Esophagus muscularis mucosa (tissue), 4 donors: Measurements from ENCODE around the gene PROZ. TPM values are rescaled to one million over a fixed set of nuclear protein-coding genes. Genes with fewer than 3 reads are reported as not detected.

Experiments used
- DNase-seq: peaks from one replicate; pipeline ENCODE4 v3.0.0-alpha.2; 2017; ENCODE audit errors: extremely low spot score
- H3K27ac ChIP-seq, 4 donors: fragments of 200-600 bp; sonication (generic); replicated peaks in 1 of 4; 1 replicate in 3 of 4; 2 replicates in 1 of 4; pipeline ENCODE4 v1.5.1; 2016 to 2019; ENCODE audit warnings: mild to moderate bottlenecking in 1 of 4
- H3K27me3 ChIP-seq, 4 donors: fragments of 200-600 bp; sonication (generic); one replicate each; pipeline versions ENCODE4 v1.5.1 to v1.6.0; 2016 to 2019
- H3K36me3 ChIP-seq, 4 donors: fragments of 200-600 bp; sonication (generic); one replicate each; pipeline ENCODE4 v1.5.1; 2016 to 2019
- H3K4me1 ChIP-seq, 4 donors: fragments of 200-600 bp; sonication (generic); one replicate each; pipeline ENCODE4 v1.5.1; 2016 to 2019
- H3K4me3 ChIP-seq, 4 donors: fragments of 200-600 bp; sonication (generic); 1 replicate in 2 of 4; 2 replicates in 2 of 4; pipeline ENCODE4 v1.5.1; 2016 to 2019; ENCODE audit warnings: mild to moderate bottlenecking in 4 of 4, moderate library complexity in 1 of 4
- H3K9me3 ChIP-seq, 4 donors: fragments of 200-600 bp; sonication (generic); 1 replicate in 3 of 4; 2 replicates in 1 of 4; pipeline ENCODE4 v1.5.1; 2016 to 2019
- CTCF ChIP-seq, 3 experiments: fragments of 200-600 bp in 2 of 3; fragments of 450-650 bp in 1 of 3; sonication (generic) in 2 of 3; IDR thresholded peaks; one replicate each; pipeline ENCODE4 v1.5.1; 2017 to 2019; ENCODE audit warnings: antibody characterized with exemption in 3 of 3, mild to moderate bottlenecking in 2 of 3, moderate library complexity in 1 of 3
- EP300 ChIP-seq: sonication (generic); formaldehyde crosslinking; IDR thresholded peaks from one replicate; pipeline ENCODE4 v1.6.1; 2017; ENCODE audit warnings: antibody characterized with exemption
- POLR2A ChIP-seq: fragments of 450-650 bp; IDR thresholded peaks from one replicate; pipeline ENCODE4 v1.6.1; 2017; ENCODE audit warnings: antibody characterized with exemption, moderate library complexity, mild to moderate bottlenecking, low read depth
- POLR2AphosphoS5 ChIP-seq, 2 donors: sonication (generic); formaldehyde crosslinking; IDR thresholded peaks; one replicate each; pipeline ENCODE4 v1.6.1; 2017; ENCODE audit warnings: antibody characterized with exemption in 2 of 2
- WGBS: methylation state at CpG from one replicate; pipeline ENCODE4 v1.1.5; 2018; 5-methylcytosine and 5-hydroxymethylcytosine counted together
- intact Hi-C: fragments of 100-400 bp; cut with DNase I; formaldehyde crosslinking; loops from one replicate; pipeline ENCODE4 v1.15.1; 2023
- total RNA-seq, 4 donors: library from RNA; depleted of rRNA; stranded (reverse); fragments of >200 nt; gene quantifications; one replicate each; pipeline versions ENCODE4 v1.1.0 to v1.2.1, GENCODE V29; 2016

The PROZ gene
- total RNA-seq, 4 donors from 2014 or later = not detected

- 92% methylated on average over 9 of the region's 9 CpGs for WGBS
- intact Hi-C loops = no loop called here
- Histone ChIP-seq H3K36me3 (peaks cover 0 to 5% (median 0%) of the 10 kb centered on the region in 4 donors), H3K9me3 (no peaks in the 10 kb centered on the region), H3K27me3 (no peaks in the 10 kb centered on the region), H3K4me1 (peaks cover 0 to under 1% (median 0%) of the 10 kb centered on the region in 4 donors), H3K4me3 (no peak overlapping the region), H3K27ac (no peak overlapping the region)
- DNase-seq = no peak
- TF ChIP-seq POLR2AphosphoS5 (IDR thresholded peaks at IDR 0.05) = no peak
- no peak for TF ChIP-seq POLR2A
- TF ChIP-seq EP300 = no peak
- no peak for TF ChIP-seq CTCF (IDR thresholded peaks at IDR 0.05)
These were observed 11.7 kb upstream of the PROZ start for GRCh38 chr13:113146750-113147149.

- TF ChIP-seq POLR2A (no peak), POLR2AphosphoS5 (IDR thresholded peaks at IDR 0.05) (no peak), EP300 (no peak), CTCF (IDR thresholded peaks at IDR 0.05) (no peak)
- H3K4me3 ChIP-seq = no peak overlapping the region
- H3K27me3 ChIP-seq = no peaks in the 10 kb centered on the region
- no peak for DNase-seq
- intact Hi-C loops = no loop called here
- H3K9me3 ChIP-seq = no peaks in the 10 kb centered on the region
- no peak overlapping the region for H3K27ac ChIP-seq
- 88% methylated on average over 8 of the region's 8 CpGs for WGBS
- peaks cover 1 to 5% (median 3%) of the 10 kb centered on the region in 4 donors for H3K4me1 ChIP-seq
- peaks cover 0 to 5% (median 0%) of the 10 kb centered on the region in 4 donors for H3K36me3 ChIP-seq
These were observed 11.2 kb upstream of the PROZ start for GRCh38 chr13:113147206-113147605.

- Histone ChIP-seq H3K4me3 (no peak overlapping the region), H3K27me3 (no peaks in the 10 kb centered on the region), H3K9me3 (no peaks in the 10 kb centered on the region), H3K4me1 (peaks cover 13 to 17% (median 14%) of the 10 kb centered on the region in 4 donors), H3K36me3 (peaks cover 0 to 5% (median 0%) of the 10 kb centered on the region in 4 donors), H3K27ac (no peak overlapping the region)
- no peak for DNase-seq
- no peak for TF ChIP-seq CTCF (IDR thresholded peaks at IDR 0.05)
- TF ChIP-seq POLR2A = no peak
- TF ChIP-seq POLR2AphosphoS5 (IDR thresholded peaks at IDR 0.05) = no peak
- no peak for TF ChIP-seq EP300
- intact Hi-C loops = no loop called here
- 97% methylated on average over 13 of the region's 13 CpGs for WGBS
These were observed 10.0 kb upstream of the PROZ start for GRCh38 chr13:113148407-113148806.

GRCh38 chr13:113148940-113149503 lies 9.4 kb upstream of the PROZ start:
- Histone ChIP-seq H3K36me3 (peaks cover 0 to 4% (median 0%) of the 10 kb centered on the region in 4 donors), H3K27me3 (no peaks in the 10 kb centered on the region), H3K4me1 (peaks cover 15 to 20% (median 17%) of the 10 kb centered on the region in 4 donors), H3K27ac (no peak overlapping the region), H3K4me3 (no peak overlapping the region), H3K9me3 (no peaks in the 10 kb centered on the region)
- no peak for DNase-seq
- intact Hi-C loops = no loop called here
- TF ChIP-seq CTCF (IDR thresholded peaks at IDR 0.05) (no peak), POLR2AphosphoS5 (IDR thresholded peaks at IDR 0.05) (no peak), EP300 (no peak), POLR2A (no peak)
- 93% methylated on average over 28 of the region's 38 CpGs for WGBS
